Subcutaneous adipose tissue (tissue), 4 donors: ENCODE results near the gene ACSL4. TPM values are rescaled to one million over a fixed set of nuclear protein-coding genes. Genes with fewer than 3 reads are reported as not detected.

Experiments
- total RNA-seq, 4 donors: library from RNA; depleted of rRNA; stranded (reverse); fragments of >200 nt; gene quantifications; one replicate each; pipeline ENCODE4 v1.1.0, GENCODE V29; 2016
- TF ChIP-seq, protein P1 (sequence below): fragments of 450-650 bp; IDR thresholded peaks from one replicate; pipeline ENCODE4 v1.5.1; 2016; ENCODE audit warnings: low read depth, mild to moderate bottlenecking, control low read depth, antibody characterized with exemption, moderate library complexity

ACSL4 gene
- 100 to 1,000 TPM in 1 of 4 donors, 10 to 100 TPM in 3; 85.9 to 192 (median 92.9) TPM for total RNA-seq

DNA sequence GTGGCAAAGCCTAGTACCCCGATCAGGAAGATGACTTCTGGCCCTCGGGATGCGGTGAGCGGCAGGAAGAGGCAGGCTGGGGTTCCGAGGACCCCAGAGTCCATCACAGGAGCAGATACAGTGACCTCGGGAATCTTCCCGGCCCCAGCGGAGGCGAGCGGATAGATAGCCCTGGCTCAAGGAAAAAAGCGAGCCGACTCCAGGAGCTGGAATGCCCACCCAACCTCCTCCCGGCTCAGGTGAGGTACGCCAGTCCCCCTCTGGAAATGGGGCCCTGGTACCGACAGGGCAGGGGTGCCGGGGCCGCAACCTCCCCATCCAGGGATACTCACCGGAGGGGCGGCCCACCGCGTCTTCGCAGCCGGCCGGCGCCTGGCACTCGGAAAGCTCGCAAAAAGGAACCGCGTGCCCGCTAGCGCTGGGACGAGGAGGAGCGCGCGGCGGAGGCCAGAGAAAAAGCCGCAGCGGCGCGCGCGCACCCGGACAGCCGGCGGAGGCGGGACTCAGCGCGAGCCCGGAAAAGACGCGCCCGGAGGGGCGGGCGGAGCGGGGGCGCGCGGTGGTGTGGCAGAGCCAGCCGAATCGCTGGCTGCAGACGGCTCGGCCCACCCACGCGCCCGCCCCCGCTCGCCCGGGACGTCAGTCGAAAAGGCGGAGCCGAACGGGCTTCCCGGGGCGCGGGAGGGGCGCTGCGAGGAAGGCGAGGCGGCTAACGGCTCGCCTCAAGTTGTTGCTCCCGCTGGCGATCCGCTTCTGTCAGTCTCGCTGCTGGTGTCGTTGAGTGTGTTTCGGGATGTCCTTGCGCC is at the start of gene ACSL4:
ACSL4 (minus strand) TSS at position 451 of the 806 bp plus-strand sequence. CDS start 49,894 bp downstream, outside the sequence.
- TF ChIP-seq, protein P1, sequence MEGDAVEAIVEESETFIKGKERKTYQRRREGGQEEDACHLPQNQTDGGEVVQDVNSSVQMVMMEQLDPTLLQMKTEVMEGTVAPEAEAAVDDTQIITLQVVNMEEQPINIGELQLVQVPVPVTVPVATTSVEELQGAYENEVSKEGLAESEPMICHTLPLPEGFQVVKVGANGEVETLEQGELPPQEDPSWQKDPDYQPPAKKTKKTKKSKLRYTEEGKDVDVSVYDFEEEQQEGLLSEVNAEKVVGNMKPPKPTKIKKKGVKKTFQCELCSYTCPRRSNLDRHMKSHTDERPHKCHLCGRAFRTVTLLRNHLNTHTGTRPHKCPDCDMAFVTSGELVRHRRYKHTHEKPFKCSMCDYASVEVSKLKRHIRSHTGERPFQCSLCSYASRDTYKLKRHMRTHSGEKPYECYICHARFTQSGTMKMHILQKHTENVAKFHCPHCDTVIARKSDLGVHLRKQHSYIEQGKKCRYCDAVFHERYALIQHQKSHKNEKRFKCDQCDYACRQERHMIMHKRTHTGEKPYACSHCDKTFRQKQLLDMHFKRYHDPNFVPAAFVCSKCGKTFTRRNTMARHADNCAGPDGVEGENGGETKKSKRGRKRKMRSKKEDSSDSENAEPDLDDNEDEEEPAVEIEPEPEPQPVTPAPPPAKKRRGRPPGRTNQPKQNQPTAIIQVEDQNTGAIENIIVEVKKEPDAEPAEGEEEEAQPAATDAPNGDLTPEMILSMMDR: no peak

DNA sequence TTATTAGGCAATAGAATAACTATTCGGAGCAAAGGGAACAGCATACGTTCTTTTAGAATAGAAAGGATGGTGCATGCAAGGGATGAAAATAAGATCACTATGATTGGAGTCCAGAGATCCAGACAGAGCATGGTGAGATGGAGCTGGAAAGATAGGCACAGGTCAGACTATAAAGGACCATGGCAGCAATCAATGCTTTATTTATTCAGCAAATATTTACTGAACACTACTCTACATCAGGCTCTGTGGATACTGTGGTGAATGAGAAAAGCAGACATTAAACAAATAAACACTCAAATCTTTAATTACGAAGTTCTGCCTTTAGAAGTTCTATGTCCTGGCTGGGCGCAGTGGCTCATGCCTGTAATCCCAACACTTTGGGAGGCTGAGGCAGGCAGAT is 44.7 kb upstream of the ACSL4 start:
- TF ChIP-seq, protein P1: no peak

DNA sequence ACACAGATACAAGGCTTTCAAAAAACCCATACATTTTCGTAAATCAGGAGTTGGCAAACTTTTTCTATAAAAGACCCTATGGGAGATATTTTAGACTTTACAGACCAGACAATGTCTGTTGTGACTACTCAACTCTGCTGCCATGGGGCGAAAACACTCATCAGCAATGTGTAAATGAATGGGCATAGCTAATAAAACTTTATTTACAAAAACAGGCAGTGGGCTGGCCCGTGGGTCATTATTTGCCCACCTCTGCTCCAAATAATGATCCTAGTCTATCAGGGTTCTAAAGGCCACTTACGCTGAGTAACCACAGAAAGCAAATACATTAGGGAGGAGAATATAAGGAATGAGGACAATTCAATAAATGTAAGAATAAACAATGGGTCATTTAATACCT is 43.9 kb upstream of the ACSL4 start:
- TF ChIP-seq, protein P1: no peak

DNA sequence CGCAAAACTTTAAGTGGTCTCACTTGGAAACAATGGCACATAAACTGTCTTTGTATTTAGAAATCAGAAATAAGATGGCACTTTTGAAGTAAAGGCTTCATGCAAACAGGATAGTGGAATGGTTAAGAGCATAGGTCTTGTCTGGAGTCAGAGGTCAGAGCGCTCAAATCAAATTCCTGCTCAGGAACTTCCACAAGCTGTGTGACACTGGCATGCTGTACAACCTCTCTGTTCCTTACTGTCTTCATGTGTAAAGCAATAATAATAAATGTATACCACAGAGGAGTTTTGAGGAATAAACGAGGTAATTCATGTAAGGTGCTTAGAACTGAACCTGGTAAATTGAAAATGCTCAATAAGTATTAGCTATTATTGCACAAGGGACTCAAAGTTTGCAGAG is 43.4 kb upstream of the ACSL4 start:
- TF ChIP-seq, protein P1: no peak

DNA sequence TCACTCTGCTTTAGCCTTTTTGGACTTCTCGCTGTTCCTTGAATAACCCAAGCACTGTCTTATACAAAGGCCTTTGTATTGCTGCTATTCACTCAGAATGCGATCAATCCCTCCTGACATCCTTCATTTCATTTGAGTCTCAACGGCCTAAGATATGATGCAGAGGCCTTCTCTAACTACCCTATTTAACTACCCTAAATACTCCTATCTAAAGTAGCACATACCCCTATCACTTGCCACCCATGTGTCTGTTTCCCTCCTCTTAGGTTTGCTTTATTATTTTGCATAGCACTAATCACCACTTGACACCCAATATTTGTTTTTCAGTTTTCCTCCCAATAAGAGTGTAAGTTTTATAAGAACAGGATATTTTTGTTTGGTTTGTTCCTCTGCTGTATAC is 42.3 kb upstream of the ACSL4 start:
- TF ChIP-seq, protein P1: no peak

DNA sequence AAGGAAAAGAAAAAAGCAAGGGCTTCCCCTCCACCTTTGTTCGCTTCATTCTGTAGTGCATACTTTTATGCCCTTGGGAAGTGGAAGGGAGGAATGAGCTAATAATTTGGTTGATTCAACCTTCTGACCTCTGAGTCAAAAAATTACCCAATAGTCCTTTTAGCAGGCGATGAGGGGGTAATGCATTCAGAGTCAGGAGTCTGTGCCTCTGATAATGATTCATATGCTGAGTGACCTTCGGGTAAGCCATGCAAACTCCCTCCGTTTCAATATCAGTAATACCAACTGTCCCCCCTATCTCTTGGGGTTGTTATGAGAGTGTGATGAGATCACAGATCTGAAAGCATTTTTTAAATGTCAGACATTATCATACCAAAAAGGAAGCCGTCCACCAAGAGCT is 41.6 kb upstream of the ACSL4 start:
- TF ChIP-seq, protein P1: no peak

DNA sequence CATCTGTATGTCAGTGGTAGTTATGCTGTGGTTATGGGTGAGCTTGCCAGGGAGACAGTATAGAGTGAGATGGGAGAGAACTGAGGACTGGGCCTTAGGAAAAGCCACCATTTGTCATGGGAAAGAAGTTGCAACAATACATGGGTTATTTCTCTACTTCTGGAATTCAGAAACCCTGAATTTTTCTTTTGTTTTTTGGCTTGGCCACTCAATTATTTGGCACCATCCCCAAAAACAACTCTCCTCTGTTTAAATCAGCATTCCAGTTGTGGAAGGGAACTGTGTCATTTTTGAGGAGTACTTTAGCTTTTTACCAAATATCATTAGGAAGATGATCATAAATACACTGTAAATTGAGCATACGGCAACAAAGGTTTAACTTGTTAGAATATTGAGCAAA is 41.1 kb upstream of the ACSL4 start:
- TF ChIP-seq, protein P1: no peak
